Islet precursor cell (in vitro differentiated cells): Measurements from ENCODE around the gene RYR1.
"Not testable (repeated sequence)": the region's sequence is repeated elsewhere in the genome, so short reads cannot be mapped to it uniquely, and the experiment has no call there.

Experiments
- DNase-seq: peaks from one replicate; pipeline ENCODE4 v3.0.0-alpha.2; 2018

The RYR1 gene

DNA sequence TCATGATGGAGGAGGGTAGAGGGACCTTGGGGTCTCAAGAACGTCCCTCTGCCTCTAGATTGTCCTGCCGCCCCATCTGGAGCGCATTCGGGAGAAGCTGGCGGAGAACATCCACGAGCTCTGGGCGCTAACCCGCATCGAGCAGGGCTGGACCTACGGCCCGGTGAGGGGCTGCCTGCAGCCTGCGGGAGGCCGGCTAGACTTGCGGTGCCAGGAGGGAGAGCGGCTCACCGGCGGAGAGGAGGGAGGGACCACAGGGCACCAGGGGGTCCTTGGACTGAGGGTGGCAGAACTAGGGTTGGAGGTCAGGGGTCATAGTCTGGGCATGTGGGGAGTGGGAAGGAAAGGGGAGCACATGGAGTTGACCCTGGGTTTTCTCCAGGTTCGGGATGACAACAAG, 29.9 kb downstream of the RYR1 start:
- DNase-seq = no peak

DNA sequence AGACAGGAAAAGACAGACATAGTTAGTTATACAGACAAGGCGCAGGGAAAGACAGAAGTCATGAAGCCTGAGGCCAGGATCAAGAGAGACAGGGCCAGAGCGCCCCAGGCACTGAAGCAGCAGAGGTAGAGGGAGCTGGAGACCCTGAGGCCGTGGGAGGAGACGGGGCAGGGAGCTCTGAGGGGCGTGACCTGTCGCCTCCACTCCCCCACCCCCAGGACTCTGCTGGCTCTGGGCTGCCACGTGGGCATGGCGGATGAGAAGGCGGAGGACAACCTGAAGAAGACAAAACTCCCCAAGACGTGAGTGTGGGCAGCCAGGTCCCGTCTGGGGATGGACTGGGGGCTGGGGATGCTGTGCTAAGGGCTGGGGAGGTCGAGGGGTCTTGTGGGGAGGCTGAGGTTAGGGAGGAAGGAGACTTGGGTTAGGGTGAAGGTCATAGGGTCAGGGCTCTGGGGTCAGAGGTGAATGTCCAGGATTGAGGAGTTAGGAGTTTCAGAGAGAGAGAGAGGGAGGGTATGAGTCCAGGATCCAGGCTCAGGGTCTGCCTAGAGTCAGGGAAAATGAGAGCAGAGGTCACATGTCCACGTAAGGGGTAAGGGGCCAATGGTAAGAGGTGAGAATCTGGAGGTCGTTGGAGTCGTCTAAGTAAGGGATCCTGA, 31.1 kb downstream of the RYR1 start:
- no peak for DNase-seq

- no peak for DNase-seq
These were observed 32.6 kb downstream of the RYR1 start for GRCh38 chr19:38466050-38466449.

DNA sequence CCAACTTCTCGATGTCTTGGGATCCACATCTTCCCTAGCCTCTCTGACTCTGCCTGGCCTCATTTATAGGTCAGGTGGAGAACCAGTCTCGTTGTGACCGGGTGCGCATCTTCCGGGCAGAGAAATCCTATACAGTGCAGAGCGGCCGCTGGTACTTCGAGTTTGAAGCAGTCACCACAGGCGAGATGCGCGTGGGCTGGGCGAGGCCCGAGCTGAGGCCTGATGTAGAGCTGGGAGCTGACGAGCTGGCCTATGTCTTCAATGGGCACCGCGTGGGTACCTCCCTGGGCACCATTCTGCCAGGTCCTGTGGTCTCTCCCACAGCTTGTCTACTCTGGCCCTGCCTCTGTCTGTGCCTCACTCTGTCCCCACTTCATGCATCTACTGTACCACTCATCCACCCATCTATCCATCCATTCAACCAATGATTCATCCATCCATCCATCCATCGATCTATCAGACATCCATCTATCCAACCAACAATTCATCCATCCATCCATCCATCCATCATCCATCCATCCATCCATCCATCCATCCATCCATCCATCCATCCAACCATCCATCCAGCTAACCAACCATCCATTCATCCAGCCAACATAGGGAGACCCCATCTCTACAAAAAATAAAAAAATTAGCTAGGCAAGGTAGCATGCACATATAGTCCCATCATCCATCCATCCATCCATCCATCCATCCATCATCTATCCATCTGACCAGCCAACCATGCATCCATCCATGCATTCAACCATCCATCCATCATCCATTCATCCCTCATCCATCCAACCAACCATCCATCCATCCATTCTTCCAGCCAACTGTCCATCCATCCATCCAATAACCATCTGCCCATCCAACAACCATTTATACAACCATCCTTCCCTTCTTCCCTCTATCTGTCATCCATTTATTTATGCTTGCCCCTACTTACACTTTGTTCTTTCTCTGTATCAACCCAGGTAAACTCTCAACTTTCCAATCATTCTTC, 34.3 kb downstream of the RYR1 start:
- DNase-seq = no peak

- no peak for DNase-seq
These were observed 35.7 kb downstream of the RYR1 start for GRCh38 chr19:38469151-38469550.

DNA sequence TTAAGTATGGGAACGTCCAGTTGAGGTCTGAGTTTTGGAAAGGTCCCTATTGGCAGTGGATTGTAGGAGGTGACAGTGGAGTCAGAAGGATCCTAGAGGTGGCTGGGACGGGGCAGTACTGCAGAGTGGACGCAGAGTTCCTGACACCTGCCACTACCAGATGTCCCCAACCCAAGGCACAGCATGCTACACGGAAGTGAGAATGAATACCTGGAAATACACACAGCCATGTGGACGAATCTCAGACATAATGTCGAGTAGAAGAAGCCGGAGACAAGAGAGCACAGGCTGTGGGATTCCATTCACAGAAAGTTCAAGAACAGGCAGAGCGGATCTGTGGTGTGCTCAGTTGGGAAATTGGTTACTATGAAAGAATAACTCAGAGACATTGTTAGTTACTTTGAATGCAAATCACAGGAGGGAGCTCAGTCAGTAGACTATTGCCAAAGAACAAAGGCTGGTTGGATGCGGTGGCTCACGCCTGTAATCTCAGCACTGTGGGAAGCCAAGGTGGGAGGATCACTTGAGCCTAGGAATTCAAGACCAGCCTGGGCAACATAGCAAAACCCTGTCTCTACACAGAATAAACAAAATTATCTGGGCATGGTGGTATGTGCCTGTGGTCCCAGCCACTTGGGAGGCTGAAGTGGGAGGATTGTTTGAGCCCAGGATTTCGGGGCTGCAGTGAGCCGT, 37.4 kb downstream of the RYR1 start:
- no peak for DNase-seq

GRCh38 chr19:38472725-38473124, 39.2 kb downstream of the RYR1 start:
- not testable (repeated sequence) for DNase-seq

GRCh38 chr19:38473201-38473600, 39.7 kb downstream of the RYR1 start:
- DNase-seq = no peak

DNA sequence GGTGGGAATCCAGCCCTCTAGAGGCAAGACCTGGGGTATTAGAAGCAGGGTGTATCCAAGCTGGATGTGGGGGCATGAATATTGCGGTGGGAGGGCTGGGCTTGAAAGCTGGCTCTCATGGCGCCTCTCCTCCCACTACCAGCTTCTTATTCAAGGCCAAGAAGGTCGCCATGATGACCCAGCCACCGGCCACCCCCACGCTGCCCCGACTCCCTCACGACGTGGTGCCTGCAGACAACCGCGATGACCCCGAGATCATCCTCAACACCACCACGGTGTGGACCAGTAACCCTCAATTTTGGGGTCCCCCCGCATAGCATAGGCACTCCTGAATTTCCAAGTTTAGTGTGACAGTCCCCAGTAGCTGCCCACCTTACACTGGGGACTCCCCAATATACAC, 41.7 kb downstream of the RYR1 start:
- no peak for DNase-seq

GRCh38 chr19:38478273-38478971, 44.9 kb downstream of the RYR1 start:
- DNase-seq = peak; percentile 77

DNA sequence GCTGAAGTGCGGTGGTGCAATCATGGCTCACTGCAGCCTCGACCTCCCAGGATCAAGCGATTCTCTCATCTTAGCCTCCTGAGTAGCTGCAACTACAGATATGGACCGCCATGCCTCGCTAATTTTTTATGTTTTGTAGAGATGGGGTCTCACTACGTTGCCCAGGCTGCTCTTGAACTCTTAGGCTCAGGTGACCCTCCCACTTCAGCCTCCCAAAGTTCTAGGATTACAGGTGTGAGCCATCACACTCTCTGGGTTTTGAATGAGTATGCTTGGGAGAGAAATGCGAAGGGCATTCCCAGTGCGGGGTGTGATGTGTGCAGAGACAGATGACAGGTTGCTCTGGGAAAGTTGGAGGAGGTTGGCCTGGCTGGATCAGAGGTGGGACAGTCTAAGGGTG, 49.0 kb downstream of the RYR1 start:
- DNase-seq = no peak

- DNase-seq = no peak
These were observed 49.6 kb downstream of the RYR1 start for GRCh38 chr19:38483016-38483630.

DNA sequence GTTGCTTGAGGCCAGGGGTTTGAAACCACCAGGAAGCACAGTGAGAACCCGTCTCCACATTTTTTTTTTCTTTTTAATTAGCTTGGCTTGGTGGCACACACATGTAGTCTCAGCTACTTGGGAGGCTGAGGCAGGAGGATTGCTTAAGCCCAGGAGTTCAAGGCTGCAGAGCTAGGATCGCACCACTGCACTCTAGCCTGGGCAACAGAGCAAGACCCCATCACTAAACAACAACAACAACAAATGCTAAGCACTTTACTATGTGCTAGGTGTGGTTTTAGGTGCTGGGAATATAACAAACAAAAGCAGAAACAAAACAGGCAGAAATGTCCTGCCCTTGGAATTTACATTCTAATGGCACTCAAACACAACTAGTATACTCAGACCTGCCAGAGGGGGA, 51.3 kb downstream of the RYR1 start:
- DNase-seq = no peak

GRCh38 chr19:38485541-38486285, 52.2 kb downstream of the RYR1 start:
- DNase-seq = no peak

GRCh38 chr19:38486731-38487336, 53.3 kb downstream of the RYR1 start:
- no peak for DNase-seq

DNA sequence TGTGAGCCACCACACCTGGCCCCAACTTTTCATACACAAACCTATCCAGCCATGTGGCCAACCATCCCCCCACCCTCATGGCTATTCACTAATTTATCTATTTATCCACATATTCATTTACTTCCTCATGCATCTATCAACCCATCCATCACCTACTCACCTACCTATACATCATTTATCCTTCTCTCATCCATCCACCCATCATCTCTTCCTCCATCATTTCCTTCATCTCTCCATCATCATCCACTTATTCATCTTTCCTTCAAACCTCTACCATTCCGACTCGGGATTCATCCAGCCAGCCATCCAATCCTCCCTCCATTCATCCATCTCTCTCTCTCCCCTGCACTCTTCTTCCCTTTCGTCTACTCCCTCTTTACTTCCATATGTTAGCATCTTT, 54.6 kb downstream of the RYR1 start:
- DNase-seq = no peak

DNA sequence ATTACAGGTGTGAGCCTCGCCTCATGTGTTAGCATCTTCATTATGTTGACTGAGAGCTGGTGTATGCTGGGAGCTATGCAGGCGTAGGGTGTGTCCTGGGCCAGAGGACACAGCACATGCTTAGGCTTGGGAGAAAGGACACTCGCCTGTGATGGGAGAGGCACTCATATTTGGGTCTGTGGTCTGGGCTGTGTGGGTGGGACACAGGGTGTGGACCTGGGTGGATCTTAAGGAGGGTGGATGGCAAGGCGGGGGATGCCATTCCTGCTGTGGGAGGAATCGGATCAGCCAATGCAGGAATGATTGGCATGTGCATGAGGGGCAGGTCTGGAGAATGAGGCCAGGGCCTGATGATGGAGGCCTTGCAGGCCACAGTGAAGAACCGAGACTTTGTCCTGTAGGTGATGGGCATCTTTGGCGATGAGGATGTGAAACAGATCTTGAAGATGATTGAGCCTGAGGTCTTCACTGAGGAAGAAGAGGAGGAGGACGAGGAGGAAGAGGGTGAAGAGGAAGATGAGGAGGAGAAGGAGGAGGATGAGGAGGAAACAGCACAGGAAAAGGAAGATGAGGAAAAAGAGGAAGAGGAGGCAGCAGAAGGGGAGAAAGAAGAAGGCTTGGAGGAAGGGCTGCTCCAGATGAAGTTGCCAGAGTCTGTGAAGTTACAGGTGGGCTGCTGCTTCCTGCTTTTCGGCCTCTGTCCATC, 55.4 kb downstream of the RYR1 start:
- no peak for DNase-seq

DNA sequence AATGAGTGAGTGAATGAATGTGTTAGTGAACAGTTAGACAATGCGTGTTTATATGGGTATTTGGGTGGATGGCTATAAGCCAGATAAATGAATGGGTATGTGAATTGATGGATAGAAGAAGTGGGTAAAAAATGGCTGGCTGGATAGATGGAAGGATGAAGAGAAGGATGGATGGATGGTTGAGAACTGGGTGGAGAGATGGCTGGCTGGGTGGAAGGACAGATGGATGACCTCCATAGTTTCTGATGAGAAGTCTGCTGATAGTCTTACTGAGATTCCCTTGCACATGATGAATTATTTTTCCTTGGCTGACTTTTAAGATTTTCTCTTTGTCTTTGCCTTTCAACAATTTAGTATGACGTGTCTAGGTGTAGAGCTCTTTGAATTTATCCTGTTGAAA, 57.4 kb downstream of the RYR1 start:
- no peak for DNase-seq

DNA sequence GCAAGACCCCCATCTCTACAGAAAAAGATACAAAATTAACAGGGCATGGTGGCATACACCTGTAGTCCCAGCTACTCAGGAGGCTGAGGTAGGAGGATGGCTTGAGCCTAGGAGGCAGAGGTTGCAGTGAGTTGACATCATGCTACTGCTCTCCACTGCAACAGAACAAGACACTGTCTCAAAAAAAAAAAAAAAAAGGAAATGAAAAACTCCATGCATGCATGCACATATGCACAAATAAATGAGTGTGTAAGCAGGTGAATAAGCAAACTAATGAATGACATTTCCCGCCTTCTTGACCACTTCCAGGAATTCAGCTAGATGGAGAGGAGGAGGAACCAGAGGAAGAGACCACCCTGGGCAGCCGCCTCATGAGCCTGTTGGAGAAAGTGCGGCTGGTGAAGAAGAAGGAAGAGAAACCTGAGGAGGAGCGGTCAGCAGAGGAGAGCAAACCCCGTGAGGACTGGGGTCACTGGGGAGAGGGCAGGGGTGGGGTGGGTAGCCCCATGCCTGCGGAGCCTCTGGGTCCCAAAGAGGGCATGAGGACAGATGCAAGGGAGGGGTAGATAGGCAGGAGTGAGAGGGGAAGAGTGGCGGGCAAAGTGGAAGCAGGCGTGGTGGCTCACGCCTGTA, 58.8 kb downstream of the RYR1 start:
- no peak for DNase-seq

- DNase-seq = no peak
These were observed 60.9 kb downstream of the RYR1 start for GRCh38 chr19:38494379-38494778.
